Thoracic aorta (tissue), 2 donors: Measurements from ENCODE around the gene AZI2. TPM values are rescaled to one million over a fixed set of nuclear protein-coding genes. Genes with fewer than 3 reads are reported as not detected.
A peak's percentile ranks its signal among the peaks of the same experiment; 100 is the strongest.

Experiments used
- ATAC-seq: fragments of 150-250 bp; one replicate; pipeline ENCODE4 v1.8.0; 2017; ENCODE audit warnings: low read depth; ENCODE audit not compliant: insufficient number of reproducible peaks, low FRiP score
- DNase-seq: peaks from one replicate; pipeline ENCODE4 v3.0.0-alpha.2; 2020; ENCODE audit warnings: low spot score
- H3K27ac ChIP-seq, 2 donors: fragments of 200-600 bp; sonication (generic); 1 replicate in 1 of 2; 2 replicates in 1 of 2; pipeline ENCODE4 v1.5.1; 2016; ENCODE audit warnings: mild to moderate bottlenecking in 2 of 2, moderate library complexity in 2 of 2
- H3K27me3 ChIP-seq: fragments of 200-600 bp; sonication (generic); replicated peaks from 2 replicates; pipeline ENCODE4 v1.6.0; 2016; ENCODE audit warnings: mild to moderate bottlenecking; ENCODE audit not compliant: insufficient read depth
- H3K36me3 ChIP-seq: fragments of 200-600 bp; sonication (generic); one replicate; pipeline ENCODE4 v1.5.1; 2016
- H3K4me1 ChIP-seq, 2 donors: fragments of 200-600 bp; sonication (generic); 1 replicate in 1 of 2; 2 replicates in 1 of 2; pipeline versions ENCODE4 v1.5.1 to v1.6.0; 2016; ENCODE audit warnings: low read depth in 2 of 2, mild to moderate bottlenecking in 1 of 2; ENCODE audit not compliant: control insufficient read depth in 1 of 2
- H3K4me3 ChIP-seq: fragments of 200-600 bp; sonication (generic); 2 replicates; pipeline ENCODE4 v1.5.1; 2016; ENCODE audit warnings: mild to moderate bottlenecking
- H3K9me3 ChIP-seq: fragments of 200-600 bp; sonication (generic); 2 replicates; pipeline ENCODE4 v1.5.1; 2016
- CTCF ChIP-seq: fragments of 200-600 bp; sonication (generic); IDR thresholded peaks from one replicate; pipeline ENCODE4 v1.5.1; 2019; ENCODE audit warnings: antibody characterized with exemption
- total RNA-seq, 2 donors: library from RNA; depleted of rRNA; stranded (reverse); fragments of >200 nt; gene quantifications; one replicate each; pipeline versions ENCODE4 v1.1.0 to v1.2.3, GENCODE V29; 2016

AZI2 gene
- total RNA-seq, 2 donors from 2014 or later: 32.2 to 79.8 TPM

GRCh38 chr3:28292622-28293021 lies 56.0 kb downstream of the AZI2 start:
- no peak for TF ChIP-seq CTCF
- ATAC-seq (no peak), DNase-seq (no peak)
- H3K4me1 ChIP-seq: peaks cover 0 to 5% of the 10 kb centered on the region in 2 donors
- H3K27ac ChIP-seq: no peak overlapping the region
- no peaks in the 10 kb centered on the region for H3K36me3 ChIP-seq
- H3K4me3 ChIP-seq: no peak overlapping the region
- no peaks in the 10 kb centered on the region for H3K27me3 ChIP-seq
- H3K9me3 ChIP-seq: no peaks in the 10 kb centered on the region

- no peaks in the 10 kb centered on the region for H3K27me3 ChIP-seq
- DNase-seq (no peak), ATAC-seq (no peak)
- no peak overlapping the region for H3K27ac ChIP-seq
- no peak for TF ChIP-seq CTCF
- H3K36me3 ChIP-seq: no peaks in the 10 kb centered on the region
- peaks cover 0 to 5% of the 10 kb centered on the region in 2 donors for H3K4me1 ChIP-seq
- no peaks in the 10 kb centered on the region for H3K9me3 ChIP-seq
- no peak overlapping the region for H3K4me3 ChIP-seq
These were observed 57.0 kb downstream of the AZI2 start for GRCh38 chr3:28291577-28291976.

DNA sequence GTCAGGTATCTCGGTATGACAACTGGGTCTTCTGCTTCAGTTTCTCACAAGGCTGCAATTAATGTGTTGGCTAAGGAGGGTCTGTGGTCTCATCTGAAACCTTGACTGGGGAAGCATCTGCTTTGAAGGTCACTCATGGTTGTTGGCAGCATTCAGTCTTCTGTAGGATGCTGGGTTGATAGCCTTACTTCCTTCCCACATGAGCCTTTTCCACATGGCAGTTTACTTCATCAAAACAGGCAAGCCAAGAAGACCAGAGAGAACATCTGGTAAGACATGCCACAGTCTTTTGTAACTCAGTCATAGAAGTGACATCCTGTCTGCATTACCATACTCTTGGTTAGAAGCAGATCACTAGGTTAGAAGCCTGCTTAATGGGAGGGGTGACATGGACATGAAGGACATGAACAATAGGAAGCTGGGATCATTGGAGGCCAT lies 57.7 kb downstream of the AZI2 start:
- peaks cover 0 to 5% of the 10 kb centered on the region in 2 donors for H3K4me1 ChIP-seq
- no peaks in the 10 kb centered on the region for H3K9me3 ChIP-seq
- no peak for TF ChIP-seq CTCF
- H3K27me3 ChIP-seq: no peaks in the 10 kb centered on the region
- H3K27ac ChIP-seq: no peak overlapping the region
- no peak for DNase-seq
- no peaks in the 10 kb centered on the region for H3K36me3 ChIP-seq
- no peak for ATAC-seq
- no peak overlapping the region for H3K4me3 ChIP-seq

- TF ChIP-seq CTCF: no peak
- no peak for ATAC-seq
These were observed 61.6 kb downstream of the AZI2 start for GRCh38 chr3:28287046-28287445.

DNA sequence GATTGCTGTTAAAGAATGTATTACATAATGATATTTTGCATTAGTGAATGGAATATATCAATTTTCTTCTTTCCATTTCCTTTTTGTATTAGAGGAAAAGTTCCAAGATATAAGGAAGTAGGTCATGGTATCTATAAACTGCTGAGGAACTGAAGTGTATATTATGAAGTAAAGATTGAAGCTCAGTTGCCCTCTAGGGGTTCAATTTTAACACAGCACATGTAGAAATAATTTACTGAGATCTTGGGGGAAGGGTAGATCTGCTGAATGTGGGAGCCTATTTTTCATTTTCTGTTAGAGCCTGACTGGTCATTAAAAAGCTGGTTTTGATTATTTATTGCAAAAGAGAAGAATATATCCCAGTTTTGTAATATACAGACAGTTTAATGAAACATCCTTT lies 62.0 kb downstream of the AZI2 start:
- ATAC-seq (no peak), DNase-seq (no peak)
- Histone ChIP-seq H3K27me3 (no peaks in the 10 kb centered on the region), H3K4me3 (no peak overlapping the region), H3K4me1 (no peaks in the 10 kb centered on the region), H3K27ac (no peak overlapping the region), H3K36me3 (no peaks in the 10 kb centered on the region), H3K9me3 (no peaks in the 10 kb centered on the region)
- peak; percentile 58 for TF ChIP-seq CTCF

More at GRCh38 chr3:28287046-28287445, 61.6 kb downstream of the AZI2 start:
- H3K4me3 ChIP-seq: no peak overlapping the region
- H3K4me1 ChIP-seq: no peaks in the 10 kb centered on the region
- H3K27ac ChIP-seq: no peak overlapping the region
- H3K36me3 ChIP-seq: no peaks in the 10 kb centered on the region
- DNase-seq: no peak
- H3K9me3 ChIP-seq: no peaks in the 10 kb centered on the region
- H3K27me3 ChIP-seq: no peaks in the 10 kb centered on the region
